ENCODE measurements around the gene FCRL1. TPM values are rescaled to one million over a fixed set of nuclear protein-coding genes. Genes with fewer than 3 reads are reported as not detected.

Gene FCRL1
- total and polyA plus RNA-seq, 12 donors = 0.03 to 0.37 TPM; not detected in 10

GRCh38 chr1:157831968-157832626, 12.2 kb upstream of the FCRL1 start:
- H3K4me1 ChIP-seq = no peaks in the 10 kb centered on the region
- no peaks in the 10 kb centered on the region for H3K36me3 ChIP-seq
- intact Hi-C loops (cut with DNase I) = no loop called here
- no peak overlapping the region for H3K27ac ChIP-seq
- H3K27me3 ChIP-seq = peaks cover 0 to 18% (median 3%) of the 10 kb centered on the region in 7 donors
- no peak for TF ChIP-seq CTCF (IDR thresholded peaks at IDR 0.05)
- DNase-seq (no peak), ATAC-seq (no peak)
- no peaks in the 10 kb centered on the region for H3K9me3 ChIP-seq
- 58 to 62% methylated on average over 4 of the region's 4 CpGs for WGBS, 2 donors
- no peak overlapping the region for H3K4me3 ChIP-seq

GRCh38 chr1:157830887-157831286, 11.0 kb upstream of the FCRL1 start:
- Histone ChIP-seq H3K4me1 (no peaks in the 10 kb centered on the region), H3K36me3 (no peaks in the 10 kb centered on the region), H3K9me3 (no peaks in the 10 kb centered on the region), H3K27ac (no peak overlapping the region), H3K27me3 (peaks cover 0 to 18% (median under 1%) of the 10 kb centered on the region in 7 donors), H3K4me3 (no peak overlapping the region)
- no peak for ATAC-seq
- no peak for DNase-seq
- intact Hi-C loops (cut with DNase I) = no loop called here
- no peak for TF ChIP-seq CTCF (IDR thresholded peaks at IDR 0.05)
- WGBS, 2 donors = 82 to 98% methylated on average over 2 of the region's 2 CpGs

DNA sequence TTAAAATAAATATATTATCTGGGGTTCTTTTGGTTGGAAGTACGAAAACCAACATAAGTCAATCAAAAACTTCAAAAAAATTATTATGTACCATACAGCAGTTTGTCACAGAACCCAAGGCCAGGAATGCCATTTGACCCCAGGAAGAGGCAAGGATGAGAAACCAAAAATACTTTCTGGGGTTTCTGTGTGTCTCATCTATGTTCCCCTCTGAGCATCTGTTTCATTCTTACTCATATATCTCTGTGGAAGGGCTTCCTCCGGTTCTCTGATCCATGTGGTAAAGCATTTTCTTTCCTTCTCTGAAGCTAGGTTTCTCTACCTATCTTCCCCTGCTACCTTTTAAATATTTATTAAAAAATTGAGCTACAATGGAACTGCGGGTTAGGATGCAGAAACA, 9.8 kb upstream of the FCRL1 start:
- no peak overlapping the region for H3K4me3 ChIP-seq
- no peaks in the 10 kb centered on the region for H3K36me3 ChIP-seq
- no peak overlapping the region for H3K27ac ChIP-seq
- ATAC-seq (no peak), DNase-seq (no peak)
- H3K4me1 ChIP-seq = no peaks in the 10 kb centered on the region
- intact Hi-C loops (cut with DNase I) = no loop called here
- no peaks in the 10 kb centered on the region for H3K9me3 ChIP-seq
- WGBS, 2 donors = 78 to 84% methylated on average over 3 of the region's 3 CpGs
- no peak for TF ChIP-seq CTCF (IDR thresholded peaks at IDR 0.05)
- H3K27me3 ChIP-seq = peaks cover 0 to 25% (median 0%) of the 10 kb centered on the region in 7 donors

- TF ChIP-seq CTCF (IDR thresholded peaks at IDR 0.05) = no peak
- H3K27ac ChIP-seq = no peak overlapping the region
- no peaks in the 10 kb centered on the region for H3K4me1 ChIP-seq
- no peaks in the 10 kb centered on the region for H3K36me3 ChIP-seq
- intact Hi-C loops (cut with DNase I) = no loop called here
- H3K9me3 ChIP-seq = no peaks in the 10 kb centered on the region
- H3K27me3 ChIP-seq = peaks cover 0 to 26% (median 0%) of the 10 kb centered on the region in 7 donors
- ATAC-seq (no peak), DNase-seq (no peak)
- H3K4me3 ChIP-seq = no peak overlapping the region
Measured at GRCh38 chr1:157829210-157829609, 9.3 kb upstream of the FCRL1 start.
